A549 (cell line): Measurements from ENCODE around the gene SATB2. TPM values are rescaled to one million over a fixed set of nuclear protein-coding genes. Genes with fewer than 3 reads are reported as not detected.

Experiments
- ATAC-seq, 2 experiments: fragments of 200-7000 bp in 1 of 2; fragments of >200 bp in 1 of 2; cut with Nextera tagmentation in 1 of 2; cut with Tn5 transposase in 1 of 2; 3 replicates each; pipeline versions ENCODE4 v1.8.0 to v1.9.1; 2018 to 2020; ENCODE audit warnings: mild to moderate bottlenecking in 1 of 2, moderate library complexity in 1 of 2
- CTCF ChIA-PET: fragments of 300-600 bp; sonication (Branson Sonifier 250); formaldehyde crosslinking; extraction: SDS; loops from one replicate; lab custom pipeline; 2021; ENCODE audit warnings: antibody characterized with exemption, inconsistent platforms; lab: Yijun Ruan, JAX
- POLR2A ChIA-PET: fragments of 350-600 bp; formaldehyde crosslinking; extraction: SDS; loops from one replicate; lab custom pipeline; 2021; ENCODE audit warnings: antibody characterized with exemption, inconsistent platforms; lab: Yijun Ruan, JAX
- DNase-seq, 2 experiments: peaks; one replicate each; pipeline versions ENCODE4 v3.0.0 to v3.0.0-alpha.2; 2011 to 2016; ENCODE audit warnings: low read depth in 1 of 2, low spot score in 1 of 2
- FAIRE-seq: peaks from 2 replicates; lab custom pipeline; 2011; peaks lifted over from hg19 to GRCh38; lab: Jason Lieb, UNC
- H3K27ac ChIP-seq, 2 experiments: fragments of >200 bp; sonication (Bioruptor Twin); formaldehyde crosslinking; 3 replicates each; pipeline ENCODE4 v1.5.1; 2016 to 2017
- H3K4me1 ChIP-seq: fragments of >200 bp; sonication (Bioruptor Twin); formaldehyde crosslinking; 3 replicates; pipeline ENCODE4 v1.6.1; 2016
- H3K4me2 ChIP-seq: fragments of >200 bp; sonication (Bioruptor Twin); formaldehyde crosslinking; 3 replicates; pipeline ENCODE4 v1.6.1; 2016
- H3K4me3 ChIP-seq: fragments of >200 bp; sonication (Bioruptor Twin); formaldehyde crosslinking; 3 replicates; pipeline ENCODE4 v1.5.1; 2016
- H3K9me3 ChIP-seq: fragments of >200 bp; sonication (Bioruptor Twin); formaldehyde crosslinking; 3 replicates; pipeline ENCODE4 v1.6.1; 2016
- BCL3 ChIP-seq: fragments of >200 bp; sonication (Bioruptor Twin); formaldehyde crosslinking; IDR thresholded peaks from 3 replicates; pipeline ENCODE4 v1.6.1; 2016
- CHD2 ChIP-seq: fragments of 150-350 bp; IDR thresholded peaks from 2 replicates; pipeline ENCODE4 v1.6.1; 2014; ENCODE audit warnings: low read length; ENCODE audit not compliant: partially characterized antibody
- EHF ChIP-seq: fragments of 250-450 bp; sonication (Bioruptor Pico); IDR thresholded peaks from 2 replicates; pipeline ENCODE4 v1.5.0; 2020; ENCODE audit warnings: mild to moderate bottlenecking
- EHMT2 ChIP-seq: fragments of 200-600 bp; sonication (generic); IDR thresholded peaks from 2 replicates; pipeline ENCODE4 v1.6.1; 2016; ENCODE audit warnings: antibody characterized with exemption, low read depth, mild to moderate bottlenecking, moderate library complexity
- FOSB ChIP-seq: fragments of 250-450 bp; sonication (Bioruptor Pico); IDR thresholded peaks from 2 replicates; pipeline ENCODE4 v1.5.0; 2020; ENCODE audit warnings: mild to moderate bottlenecking, moderate library complexity
- FOXS1 ChIP-seq: fragments of 250-450 bp; sonication (Bioruptor Pico); IDR thresholded peaks from 2 replicates; pipeline ENCODE4 v1.5.0; 2020; ENCODE audit warnings: mild to moderate bottlenecking, moderate library complexity
- HDAC2 ChIP-seq: fragments of 200-600 bp; sonication (generic); IDR thresholded peaks from 2 replicates; pipeline ENCODE4 v1.6.1; 2016
- HOXB5 ChIP-seq: fragments of 250-450 bp; sonication (Bioruptor Pico); IDR thresholded peaks from 2 replicates; pipeline ENCODE4 v1.5.0; 2020; ENCODE audit warnings: mild to moderate bottlenecking, moderate library complexity
- MAX ChIP-seq: IDR thresholded peaks from 2 replicates; pipeline ENCODE4 v1.6.1; 2012
- POLR2A ChIP-seq: IDR thresholded peaks from 2 replicates; pipeline ENCODE4 v1.6.1; 2012; ENCODE audit warnings: mild to moderate bottlenecking, low read length
- RFX5 ChIP-seq: fragments of 450-650 bp; IDR thresholded peaks from 2 replicates; pipeline ENCODE4 v1.7.1; 2014; ENCODE audit warnings: antibody characterized with exemption, mild to moderate bottlenecking, moderate library complexity
- SMC3 ChIP-seq: fragments of >200 bp; sonication (Bioruptor Twin); formaldehyde crosslinking; IDR thresholded peaks from 3 replicates; pipeline ENCODE4 v1.6.1; 2018; ENCODE audit warnings: inconsistent platforms
- SREBF2 ChIP-seq: fragments of 450-650 bp; IDR thresholded peaks from 2 replicates; pipeline ENCODE4 v1.6.1; 2014; ENCODE audit warnings: mild to moderate bottlenecking, moderate library complexity
- ZC3H11A ChIP-seq: fragments of 450-650 bp; IDR thresholded peaks from 2 replicates; pipeline ENCODE4 v1.6.1; 2014; ENCODE audit warnings: antibody characterized with exemption, mild to moderate bottlenecking
- WGBS: methylation state at CpG from one replicate; pipeline ENCODE4 v1.1.6; 2017; ENCODE audit errors: missing lambda C conversion rate; 5-methylcytosine and 5-hydroxymethylcytosine counted together
- polyA plus RNA-seq, 4 experiments: library from polyadenylated mRNA; depleted of rRNA in 3 of 4; stranded (reverse); fragments of >200 nt; fragmentation: RNase III in 1 of 4; extraction: RNeasy Plus Mini Kit Qiagen cat#74134 plus additional on column Dnase treatment in 1 of 4; gene quantifications; 2 replicates in 3 of 4; 3 replicates in 1 of 4; pipeline ENCODE4 v1.2.3, GENCODE V29; 2011 to 2017

SATB2 gene
- polyA plus RNA-seq, 2 of the 4 experiments (the other 2 are of a cell fraction): 1.9 to 3.4 TPM

- Histone ChIP-seq H3K27ac (no peak overlapping the region), H3K9me3 (no peaks in the 10 kb centered on the region), H3K4me1 (no peaks in the 10 kb centered on the region), H3K4me2 (no peak overlapping the region), H3K4me3 (no peak overlapping the region)
- no peak for ATAC-seq
- DNase-seq: no peak
- CTCF ChIA-PET: interaction anchor here (1.0 kb wide), 1 partner anchor 266 kb away, joined by 3 read pairs; no protein-coding TSS in a partner anchor
- WGBS: 5% methylated on average over 2 of the region's 2 CpGs
- POLR2A ChIA-PET: no interaction called here
- FAIRE-seq: no peak
- TF ChIP-seq MAX: no peak
- no peak for TF ChIP-seq BCL3
- no peak for TF ChIP-seq SMC3
- TF ChIP-seq HOXB5: no peak
- TF ChIP-seq CHD2: no peak
- no peak for TF ChIP-seq HDAC2
- no peak for TF ChIP-seq FOSB (CRISPR knock-in tag)
- TF ChIP-seq SREBF2: no peak
- no peak for TF ChIP-seq EHMT2
- TF ChIP-seq ZC3H11A: no peak
- no peak for TF ChIP-seq FOXS1 (CRISPR knock-in tag)
- no peak for TF ChIP-seq POLR2A
- TF ChIP-seq RFX5: no peak
- no peak for TF ChIP-seq EHF (CRISPR knock-in tag)
These were observed 238.2 kb downstream of the SATB2 start for GRCh38 chr2:199219551-199219950.
